ENCODE measurements around the gene TSPEAR.

TSPEAR gene

DNA sequence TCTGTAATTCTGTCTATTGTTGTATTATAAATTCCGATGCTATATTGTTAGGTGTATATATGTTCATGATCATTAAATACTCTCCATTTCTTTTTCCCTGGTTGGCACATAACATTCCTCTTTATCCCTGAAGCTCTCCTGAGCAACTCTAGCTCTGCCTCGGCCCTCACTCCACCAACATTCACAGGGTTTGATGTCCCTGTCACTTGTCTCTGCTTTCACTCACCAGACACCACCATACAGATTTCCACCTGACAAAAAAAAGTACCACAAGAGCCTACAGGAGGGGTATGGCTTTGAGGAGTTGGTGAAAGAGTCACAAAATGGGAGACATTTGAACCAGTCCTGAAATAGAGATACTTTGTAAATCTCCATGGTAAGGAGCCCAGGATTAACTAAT, 8.8 kb upstream of the TSPEAR start:
- DNase-seq (ENCODE audit: low read depth) = no peak

DNA sequence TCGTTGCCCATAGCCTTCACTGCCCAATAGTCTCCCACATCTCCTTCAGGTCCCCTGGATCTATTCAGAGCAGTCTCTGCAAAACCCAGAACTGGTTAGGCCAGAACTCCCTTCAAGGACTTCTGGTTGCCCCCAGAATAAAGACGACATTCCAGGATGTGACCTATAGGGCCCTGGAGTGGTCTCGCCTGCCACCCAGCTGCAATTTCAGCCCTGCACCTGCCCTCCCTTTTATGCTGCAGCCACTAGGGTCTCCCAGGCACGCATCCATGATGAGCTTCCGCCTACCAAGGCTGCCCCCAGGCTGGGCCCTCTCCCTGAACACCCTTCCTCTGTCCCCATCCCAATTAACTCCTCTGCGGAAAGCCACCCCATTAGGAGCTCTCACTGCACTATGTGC, 7.2 kb upstream of the TSPEAR start:
- DNase-seq (ENCODE audit: low read depth) = no peak

DNA sequence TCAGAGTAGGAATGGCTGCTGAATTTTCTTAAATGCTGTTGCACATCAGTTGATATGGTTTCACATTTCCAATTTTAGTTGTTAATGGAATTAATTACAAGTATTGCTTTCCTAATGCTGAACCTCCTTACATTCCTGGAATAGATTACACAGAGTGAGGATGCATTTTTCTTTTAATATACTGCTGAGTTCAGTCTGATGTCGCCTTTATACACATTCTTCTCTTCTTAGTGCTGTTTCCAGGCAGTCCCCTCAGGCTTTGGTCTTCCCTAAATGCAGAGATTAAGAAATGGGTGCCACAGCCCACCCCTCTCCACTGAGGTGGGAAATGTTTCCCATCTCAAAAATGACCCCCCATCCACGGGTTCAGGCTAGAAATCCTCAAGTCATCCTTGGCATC, 6.7 kb upstream of the TSPEAR start:
- no peak for DNase-seq (ENCODE audit: low read depth)

DNA sequence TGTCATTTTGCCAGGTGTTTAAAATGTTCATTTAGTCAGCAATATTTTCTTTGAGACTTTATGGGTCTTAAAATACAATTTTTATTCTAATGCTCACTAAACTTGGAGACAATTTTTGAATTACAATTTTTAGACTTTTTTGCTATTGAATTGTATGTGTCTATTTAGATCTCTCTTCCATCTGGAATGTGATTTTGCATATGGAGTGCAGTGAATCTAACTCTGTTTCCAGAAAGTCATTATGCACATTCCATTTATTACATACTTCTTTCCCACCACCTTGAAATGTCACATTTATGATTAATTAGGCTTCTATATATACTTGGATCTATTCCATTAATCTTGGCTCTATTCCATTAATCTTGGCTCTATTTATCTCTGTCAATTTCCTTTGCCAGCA, 5.6 kb upstream of the TSPEAR start:
- no peak for DNase-seq (ENCODE audit: low read depth)

- DNase-seq (ENCODE audit: low read depth) = no peak
These were observed 3.5 kb upstream of the TSPEAR start for GRCh38 chr21:44714905-44715304.

GRCh38 chr21:44713846-44714245, 2.5 kb upstream of the TSPEAR start:
- DNase-seq (ENCODE audit: low read depth) = no peak

DNA sequence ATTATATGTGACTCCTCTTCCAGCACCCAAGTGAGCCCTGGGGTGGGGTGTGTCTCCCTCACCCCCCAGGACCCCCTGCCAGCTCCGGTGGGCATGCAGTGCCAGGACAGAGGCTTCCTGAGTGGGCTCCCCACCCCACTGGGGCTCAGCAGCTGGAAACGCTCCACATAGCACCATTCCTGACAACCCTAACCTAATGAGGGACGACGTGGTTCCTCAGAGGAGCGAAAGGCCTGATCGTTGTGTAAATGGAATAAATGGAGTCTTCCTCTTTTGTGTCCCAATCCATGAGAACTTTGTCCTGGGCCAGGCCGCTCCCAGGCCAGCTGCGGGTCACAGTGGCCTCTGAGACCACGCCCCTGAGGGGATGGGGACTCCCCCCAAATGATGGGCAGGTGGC, 1.8 kb upstream of the TSPEAR start:
- DNase-seq (ENCODE audit: low read depth) = no peak

DNA sequence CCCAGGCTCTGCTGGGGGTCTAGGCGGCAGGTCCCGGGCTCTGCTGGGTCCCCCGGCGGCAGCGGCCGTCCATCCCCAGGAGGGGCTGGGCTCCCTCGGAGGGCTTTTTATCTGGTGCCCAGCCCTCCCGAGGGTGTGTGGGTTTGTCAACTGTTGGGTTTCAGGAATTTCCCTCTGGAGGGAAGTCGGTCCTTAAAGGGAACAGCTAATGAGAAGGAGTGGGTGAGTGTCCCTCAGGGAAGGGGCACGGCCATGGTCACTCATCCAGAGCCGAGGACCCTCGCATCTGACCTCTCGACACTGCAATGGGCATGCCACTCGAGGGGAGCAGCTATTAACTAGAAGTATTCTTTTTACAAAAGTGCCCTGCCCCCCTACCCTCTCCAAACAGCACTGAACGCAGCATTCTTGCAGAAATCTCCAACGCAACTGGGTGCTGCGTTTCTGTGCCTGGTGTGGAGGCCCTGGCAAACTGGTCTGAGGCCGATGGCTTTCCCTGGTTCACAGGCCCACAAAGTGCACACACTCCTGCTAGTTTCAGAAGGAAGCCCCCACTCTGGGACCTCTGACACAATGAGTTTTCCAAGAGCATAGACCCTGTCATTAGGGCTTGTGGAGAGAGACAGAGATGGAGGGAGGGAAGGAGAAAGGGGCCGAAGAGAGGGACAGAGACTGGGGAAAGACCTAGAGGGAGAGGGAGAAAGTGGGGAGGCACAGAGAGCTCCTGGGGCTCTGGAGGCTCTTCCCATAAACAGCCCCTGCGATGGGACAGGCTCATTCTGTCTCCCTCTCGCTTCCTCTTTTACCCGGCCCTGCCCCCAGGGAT, 1.0 kb upstream of the TSPEAR start:
- no peak for DNase-seq (ENCODE audit: low read depth)

- DNase-seq (ENCODE audit: low read depth) = no peak
These were observed 531 bp downstream of the TSPEAR start for GRCh38 chr21:44710756-44711326.

GRCh38 chr21:44710294-44710665, 1.1 kb downstream of the TSPEAR start:
- no peak for DNase-seq (ENCODE audit: low read depth)

DNA sequence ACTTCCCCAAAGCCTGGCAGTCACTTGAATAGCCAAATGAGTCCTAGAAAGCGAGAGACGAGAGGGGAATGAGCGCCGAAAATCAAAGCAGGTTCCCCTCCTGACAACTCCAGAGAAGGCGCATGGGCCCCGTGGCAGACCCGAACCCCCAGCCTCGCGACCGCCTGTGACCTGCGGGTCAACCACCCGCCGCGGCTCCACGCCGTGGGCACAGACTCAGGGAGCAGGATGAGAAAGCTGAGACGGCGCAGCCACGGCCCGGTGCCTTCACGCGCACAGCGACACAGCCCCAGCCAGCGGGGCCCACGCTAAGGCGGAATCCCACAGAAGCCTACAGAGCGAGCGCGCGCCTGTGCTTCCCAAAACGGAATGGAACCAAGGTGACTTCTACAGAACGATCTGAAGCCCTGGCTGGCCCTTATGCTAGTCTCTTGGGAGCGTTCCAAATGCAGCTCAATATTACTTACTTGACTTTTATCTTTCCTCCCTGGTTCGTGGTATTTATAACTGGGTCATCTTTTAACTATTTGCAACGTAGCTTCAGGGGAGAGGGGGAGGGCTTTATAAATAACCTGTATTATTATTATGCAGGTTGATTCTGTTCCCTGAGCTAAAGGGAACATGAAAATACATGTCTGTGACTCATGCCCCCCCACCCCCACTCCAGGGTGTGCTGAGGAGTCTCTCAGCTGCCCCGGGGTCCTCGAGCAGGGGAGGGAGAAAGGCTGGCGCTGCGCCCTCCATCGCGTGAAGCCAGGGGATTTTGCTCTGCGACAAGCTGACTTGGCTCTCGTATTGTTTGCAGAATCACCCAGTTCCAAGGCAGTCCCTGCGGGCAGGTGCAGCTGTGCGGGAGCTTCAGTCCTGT, 1.7 kb downstream of the TSPEAR start:
- no peak for DNase-seq (ENCODE audit: low read depth)

GRCh38 chr21:44708866-44709425, 2.4 kb downstream of the TSPEAR start:
- DNase-seq (ENCODE audit: low read depth) = no peak

GRCh38 chr21:44708213-44708865, 3.0 kb downstream of the TSPEAR start:
- no peak for DNase-seq (ENCODE audit: low read depth)

- DNase-seq (ENCODE audit: low read depth) = no peak
These were observed 4.4 kb downstream of the TSPEAR start for GRCh38 chr21:44706706-44707581.

- no peak for DNase-seq (ENCODE audit: low read depth)
These were observed 5.2 kb downstream of the TSPEAR start for GRCh38 chr21:44706026-44706705.

GRCh38 chr21:44704636-44705001, 6.8 kb downstream of the TSPEAR start:
- no peak for DNase-seq (ENCODE audit: low read depth)

DNA sequence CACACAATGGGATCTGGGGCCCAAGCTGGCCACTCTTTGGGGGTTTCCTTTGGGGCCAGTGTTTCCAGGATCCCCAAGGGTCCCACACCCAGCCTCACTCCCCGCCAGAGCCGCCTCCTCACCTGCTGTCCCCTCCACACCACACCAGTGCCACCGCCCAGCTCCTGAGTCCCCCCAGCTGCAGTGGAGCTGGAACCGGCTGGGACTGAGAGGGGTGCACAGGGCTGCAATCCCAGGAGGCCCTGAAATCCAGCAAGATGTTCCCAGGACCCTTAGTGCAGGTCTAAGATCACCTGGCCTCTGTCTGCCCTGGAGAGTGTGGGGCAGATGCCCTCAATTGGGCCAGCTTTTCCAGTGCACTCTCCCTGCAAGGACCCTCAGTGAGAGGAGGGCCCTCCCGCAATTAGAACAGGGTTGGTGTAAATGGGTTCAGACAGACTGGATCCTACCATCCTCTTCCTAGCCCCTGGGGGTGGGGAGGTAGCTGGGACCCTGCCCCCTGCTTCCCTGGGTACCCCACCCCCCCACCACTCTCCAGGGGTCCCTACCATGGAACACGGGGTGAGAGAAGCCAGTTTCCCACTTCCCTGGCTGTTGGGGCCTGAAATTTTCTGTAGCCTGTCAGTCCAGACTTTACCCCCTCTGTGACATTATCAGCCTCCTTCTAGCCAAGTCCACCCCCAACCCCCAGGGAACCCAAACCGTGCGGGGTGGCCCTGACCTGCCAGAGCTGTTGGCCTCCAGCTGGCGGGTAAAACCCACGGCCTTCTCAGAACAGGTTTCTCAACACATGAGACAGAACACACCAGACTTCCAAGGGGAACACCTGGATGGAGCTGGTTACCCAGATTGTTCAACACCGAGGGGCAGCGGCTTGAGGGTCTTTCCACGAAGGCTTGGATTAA, 7.4 kb downstream of the TSPEAR start:
- no peak for DNase-seq (ENCODE audit: low read depth)

DNA sequence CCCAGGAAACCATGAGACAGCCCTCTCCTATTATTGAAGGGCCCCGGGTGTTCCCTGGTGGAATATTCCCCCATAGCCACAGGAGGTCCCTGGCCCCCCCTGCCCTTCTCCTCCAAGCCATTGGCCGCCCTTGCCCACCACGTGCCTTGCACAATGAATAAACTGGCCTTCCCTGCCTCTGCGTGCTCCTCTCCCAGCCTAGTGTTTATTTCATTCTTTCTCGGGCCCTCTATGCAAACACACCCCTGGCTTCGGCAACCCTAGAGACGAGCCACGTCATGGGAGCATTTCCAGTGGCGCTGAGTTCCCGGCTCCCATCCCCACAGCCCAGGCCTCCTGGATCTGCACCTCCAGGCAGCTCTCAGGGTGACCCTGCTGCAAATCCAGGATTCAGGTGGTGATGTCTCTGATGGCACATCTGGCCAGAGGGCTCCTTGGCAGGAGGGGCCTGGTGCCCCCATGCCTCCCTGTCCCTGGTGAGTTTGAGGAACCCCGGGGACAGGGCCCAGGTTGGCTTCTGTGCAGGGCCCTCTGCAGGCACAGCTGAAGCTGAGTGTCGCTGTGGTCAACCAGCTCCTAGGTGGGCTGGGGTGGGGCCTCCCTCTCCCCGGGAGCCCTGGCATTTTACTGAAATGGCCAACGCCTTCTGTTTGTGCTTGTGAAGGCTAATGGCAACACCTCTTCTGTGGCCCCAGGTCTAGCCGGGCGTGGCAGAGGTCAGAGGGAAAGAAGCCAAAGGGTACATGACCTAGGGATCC, 8.2 kb downstream of the TSPEAR start:
- DNase-seq (ENCODE audit: low read depth) = no peak
